ENCODE measurements around the gene CACNA2D4. TPM values are rescaled to one million over a fixed set of nuclear protein-coding genes. Genes with fewer than 3 reads are reported as not detected.

The CACNA2D4 gene
- total and polyA plus RNA-seq, 2 donors from 2014 or later, result 2.5 to 7.3 TPM

DNA sequence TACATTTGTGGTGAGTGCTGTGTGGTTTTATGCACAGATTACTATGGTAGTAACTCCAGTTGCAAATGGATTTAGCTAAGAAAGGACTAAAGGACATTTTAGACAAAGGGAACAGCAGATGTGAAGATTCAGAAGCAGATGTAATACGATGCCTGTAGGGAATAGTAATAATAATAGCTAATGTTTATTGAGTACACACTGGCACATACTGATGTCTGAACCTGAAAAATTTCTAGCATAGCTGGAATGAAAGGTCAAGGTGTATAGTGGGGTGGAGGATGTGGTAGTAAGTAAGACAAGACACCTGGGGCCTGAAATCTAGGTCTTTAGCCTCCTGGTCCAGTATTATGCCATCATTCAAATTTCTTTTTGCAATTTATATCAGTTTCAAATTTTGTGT, 152.3 kb downstream of the CACNA2D4 start:
- no peak for FAIRE-seq
- TF ChIP-seq, protein P1, sequence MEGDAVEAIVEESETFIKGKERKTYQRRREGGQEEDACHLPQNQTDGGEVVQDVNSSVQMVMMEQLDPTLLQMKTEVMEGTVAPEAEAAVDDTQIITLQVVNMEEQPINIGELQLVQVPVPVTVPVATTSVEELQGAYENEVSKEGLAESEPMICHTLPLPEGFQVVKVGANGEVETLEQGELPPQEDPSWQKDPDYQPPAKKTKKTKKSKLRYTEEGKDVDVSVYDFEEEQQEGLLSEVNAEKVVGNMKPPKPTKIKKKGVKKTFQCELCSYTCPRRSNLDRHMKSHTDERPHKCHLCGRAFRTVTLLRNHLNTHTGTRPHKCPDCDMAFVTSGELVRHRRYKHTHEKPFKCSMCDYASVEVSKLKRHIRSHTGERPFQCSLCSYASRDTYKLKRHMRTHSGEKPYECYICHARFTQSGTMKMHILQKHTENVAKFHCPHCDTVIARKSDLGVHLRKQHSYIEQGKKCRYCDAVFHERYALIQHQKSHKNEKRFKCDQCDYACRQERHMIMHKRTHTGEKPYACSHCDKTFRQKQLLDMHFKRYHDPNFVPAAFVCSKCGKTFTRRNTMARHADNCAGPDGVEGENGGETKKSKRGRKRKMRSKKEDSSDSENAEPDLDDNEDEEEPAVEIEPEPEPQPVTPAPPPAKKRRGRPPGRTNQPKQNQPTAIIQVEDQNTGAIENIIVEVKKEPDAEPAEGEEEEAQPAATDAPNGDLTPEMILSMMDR (IDR thresholded peaks at IDR 0.05; ENCODE audit: borderline replicate concordance, extremely low read depth, insufficient read depth), result no peak
- no peak overlapping the region for H3K27ac ChIP-seq (ENCODE audit: low read depth in 2 of 2, low read length in 2 of 2)
- intact Hi-C loops (cut with DNase I), result no loop called here
- H3K9me3 ChIP-seq (ENCODE audit: control insufficient read depth in 2 of 3, insufficient read depth in 1 of 3, low read length in 3 of 3), result no peaks in the 10 kb centered on the region
- H3K4me1 ChIP-seq (ENCODE audit: control insufficient read depth in 2 of 3, insufficient read depth in 2 of 3, low read depth in 1 of 3, low read length in 3 of 3), result no peaks in the 10 kb centered on the region
- no peaks in the 10 kb centered on the region for H3K27me3 ChIP-seq (ENCODE audit: control insufficient read depth, insufficient read depth, low read length)
- H3K4me3 ChIP-seq (ENCODE audit: low read length in 3 of 3), result no peak overlapping the region
- no peaks in the 10 kb centered on the region for H3K36me3 ChIP-seq (ENCODE audit: control insufficient read depth in 2 of 3, insufficient read depth in 3 of 3, low read length in 3 of 3)
- DNase-seq, result no peak
- no peak overlapping the region for H3K9ac ChIP-seq (ENCODE audit: low read length in 3 of 3)

DNA sequence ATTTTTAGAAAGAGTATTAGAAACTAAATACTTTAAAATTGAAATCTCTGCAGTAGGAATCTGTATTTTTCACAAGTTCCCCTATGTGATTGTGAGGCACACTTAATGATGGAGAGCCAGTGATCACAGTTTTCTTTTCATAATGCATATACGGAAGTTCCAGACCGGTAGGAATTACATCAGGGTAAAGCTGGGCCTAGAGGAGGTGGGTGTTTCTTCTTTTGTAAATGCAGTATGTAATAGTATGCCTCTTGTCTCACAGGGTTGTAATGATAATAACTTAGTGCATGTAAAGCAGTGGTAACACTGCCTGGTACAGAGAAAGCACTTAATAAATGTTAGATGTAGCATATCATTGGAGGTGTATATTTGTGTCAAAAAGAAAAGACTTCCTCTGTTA, 155.3 kb downstream of the CACNA2D4 start:
- Histone ChIP-seq H3K4me1 (ENCODE audit: control insufficient read depth in 2 of 3, insufficient read depth in 2 of 3, low read depth in 1 of 3, low read length in 3 of 3) (peaks cover 0 to 5% (median 0%) of the 10 kb centered on the region in 3 donors), H3K9ac (ENCODE audit: low read length in 3 of 3) (no peak overlapping the region), H3K36me3 (ENCODE audit: control insufficient read depth in 2 of 3, insufficient read depth in 3 of 3, low read length in 3 of 3) (no peaks in the 10 kb centered on the region), H3K4me3 (ENCODE audit: low read length in 3 of 3) (no peak overlapping the region), H3K9me3 (ENCODE audit: control insufficient read depth in 2 of 3, insufficient read depth in 1 of 3, low read length in 3 of 3) (no peaks in the 10 kb centered on the region), H3K27me3 (ENCODE audit: control insufficient read depth, insufficient read depth, low read length) (no peaks in the 10 kb centered on the region), H3K27ac (ENCODE audit: low read depth in 2 of 2, low read length in 2 of 2) (no peak overlapping the region)
- intact Hi-C loops (cut with DNase I), result no loop called here
- DNase-seq (no peak), FAIRE-seq (no peak)
- TF ChIP-seq, protein P1 (IDR thresholded peaks at IDR 0.05; ENCODE audit: borderline replicate concordance, extremely low read depth, insufficient read depth), result no peak

DNA sequence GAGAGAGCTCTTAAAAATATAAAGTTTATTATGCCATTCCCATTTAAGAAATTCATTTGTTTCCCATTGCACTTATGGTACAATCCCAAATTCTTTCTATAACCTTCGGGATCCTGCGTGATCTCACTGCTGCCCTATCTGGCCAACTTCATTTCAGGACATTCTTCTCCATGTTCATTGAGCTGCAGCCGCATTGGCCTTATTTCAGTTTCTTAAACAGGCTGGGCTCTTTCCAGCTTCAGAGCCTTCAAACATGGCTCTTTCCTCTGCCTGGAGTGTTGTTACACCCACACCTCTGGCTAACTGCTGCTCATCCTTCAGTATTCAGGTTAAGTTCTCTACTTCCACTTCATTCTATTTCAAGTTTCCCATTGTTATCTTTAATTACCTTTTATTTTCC, 156.6 kb downstream of the CACNA2D4 start:
- Histone ChIP-seq H3K4me3 (ENCODE audit: low read length in 3 of 3) (no peak overlapping the region), H3K9ac (ENCODE audit: low read length in 3 of 3) (no peak overlapping the region), H3K9me3 (ENCODE audit: control insufficient read depth in 2 of 3, insufficient read depth in 1 of 3, low read length in 3 of 3) (no peaks in the 10 kb centered on the region), H3K27ac (ENCODE audit: low read depth in 2 of 2, low read length in 2 of 2) (no peak overlapping the region), H3K27me3 (ENCODE audit: control insufficient read depth, insufficient read depth, low read length) (no peaks in the 10 kb centered on the region), H3K4me1 (ENCODE audit: control insufficient read depth in 2 of 3, insufficient read depth in 2 of 3, low read depth in 1 of 3, low read length in 3 of 3) (peaks cover 0 to 5% (median 0%) of the 10 kb centered on the region in 3 donors), H3K36me3 (ENCODE audit: control insufficient read depth in 2 of 3, insufficient read depth in 3 of 3, low read length in 3 of 3) (peaks cover 0 to 5% (median 2%) of the 10 kb centered on the region in 3 donors)
- intact Hi-C loops (cut with DNase I), result no loop called here
- TF ChIP-seq, protein P1 (IDR thresholded peaks at IDR 0.05; ENCODE audit: borderline replicate concordance, extremely low read depth, insufficient read depth), result no peak
- DNase-seq (no peak), FAIRE-seq (no peak)
